Common myeloid progenitor, CD34-positive (primary cell): Measurements from ENCODE around the gene TLDC2.
A peak's percentile ranks its signal among the peaks of the same experiment; 100 is the strongest.

Source experiments
- CTCF ChIA-PET: fragments of 350-600 bp; sonication (Branson Sonifier 250); formaldehyde crosslinking; loops from one replicate; lab custom pipeline; 2021; ENCODE audit warnings: antibody characterized with exemption; lab: Charles Lee
- POLR2A ChIA-PET: fragments of 350-600 bp; sonication (Branson Sonifier 250); formaldehyde crosslinking; loops from one replicate; lab custom pipeline; 2021; ENCODE audit warnings: antibody characterized with exemption; lab: Charles Lee
- DNase-seq, 3 donors: peaks; one replicate each; pipeline versions ENCODE4 v3.0.0 to v3.0.0-alpha.2; 2013
- H3K27ac ChIP-seq, 2 experiments: 1 replicate in 1 of 2; 2 replicates in 1 of 2; pipeline ENCODE4 v1.7.0; 2013; ENCODE audit warnings: inconsistent platforms in 2 of 2, low read length in 2 of 2, mild to moderate bottlenecking in 2 of 2, low read depth in 1 of 2, moderate library complexity in 1 of 2; ENCODE audit not compliant: severe bottlenecking in 2 of 2, insufficient read depth in 1 of 2, poor library complexity in 1 of 2
- H3K27me3 ChIP-seq, 5 experiments: replicated peaks in 2 of 5; 1 replicate in 3 of 5; 2 replicates in 2 of 5; pipeline versions ENCODE4 v1.6.1 to v1.7.0; 2013; ENCODE audit warnings: low read length in 4 of 5, mild to moderate bottlenecking in 2 of 5, moderate library complexity in 2 of 5, inconsistent platforms in 1 of 5; ENCODE audit not compliant: insufficient read depth in 5 of 5, control insufficient read depth in 4 of 5
- H3K36me3 ChIP-seq, 4 experiments: 1 replicate in 2 of 4; 2 replicates in 2 of 4; pipeline versions ENCODE4 v1.6.1 to v1.7.0; 2013; ENCODE audit warnings: low read length in 3 of 4, control low read depth in 1 of 4, mild to moderate bottlenecking in 1 of 4; ENCODE audit not compliant: control insufficient read depth in 4 of 4, insufficient read depth in 4 of 4
- H3K4me1 ChIP-seq, 4 experiments: 1 replicate in 3 of 4; 2 replicates in 1 of 4; pipeline versions ENCODE4 v1.6.1 to v1.7.1; 2013; ENCODE audit warnings: low read length in 3 of 4, mild to moderate bottlenecking in 3 of 4, control low read depth in 1 of 4, inconsistent platforms in 1 of 4, moderate library complexity in 1 of 4; ENCODE audit not compliant: control insufficient read depth in 4 of 4, insufficient read depth in 4 of 4; ENCODE audit errors: control extremely low read depth in 1 of 4
- H3K4me3 ChIP-seq, 7 experiments: 1 replicate in 4 of 7; 2 replicates in 3 of 7; pipeline versions ENCODE4 v1.5.1 to v1.7.0; 2013; ENCODE audit warnings: mild to moderate bottlenecking in 7 of 7, low read length in 6 of 7, moderate library complexity in 6 of 7, inconsistent platforms in 2 of 7, low read depth in 2 of 7, control low read depth in 1 of 7; ENCODE audit not compliant: insufficient read depth in 4 of 7, control insufficient read depth in 1 of 7; ENCODE audit errors: extremely low read depth in 1 of 7
- H3K9me3 ChIP-seq, 5 experiments: 1 replicate in 4 of 5; 2 replicates in 1 of 5; pipeline versions ENCODE4 v1.6.1 to v1.7.1; 2013; ENCODE audit warnings: low read length in 4 of 5, mild to moderate bottlenecking in 2 of 5, inconsistent platforms in 1 of 5, low read depth in 1 of 5, moderate library complexity in 1 of 5; ENCODE audit not compliant: control insufficient read depth in 4 of 5, insufficient read depth in 2 of 5; ENCODE audit errors: control extremely low read depth in 1 of 5
- WGBS: methylation state at CpG from one replicate; pipeline ENCODE4 v1.1.5; 2013; ENCODE audit not compliant: insufficient coverage; 5-methylcytosine and 5-hydroxymethylcytosine counted together

TLDC2 gene

GRCh38 chr20:36878941-36879340 lies 3.0 kb downstream of the TLDC2 start:
- no peaks in the 10 kb centered on the region for H3K27me3 ChIP-seq
- H3K36me3 ChIP-seq = no peaks in the 10 kb centered on the region
- WGBS = 98% methylated on average over 6 of the region's 10 CpGs
- H3K9me3 ChIP-seq = no peaks in the 10 kb centered on the region
- no peak for DNase-seq
- ChIA-PET CTCF (no interaction called here), POLR2A (no interaction called here)
- no peak overlapping the region for H3K4me3 ChIP-seq
- peaks cover 0 to 16% (median 0%) of the 10 kb centered on the region in 4 experiments for H3K4me1 ChIP-seq
- H3K27ac ChIP-seq = no peak overlapping the region

GRCh38 chr20:36880741-36881250 lies 4.9 kb downstream of the TLDC2 start:
- POLR2A ChIA-PET = no interaction called here
- Histone ChIP-seq H3K27me3 (no peaks in the 10 kb centered on the region), H3K4me3 (no peak overlapping the region), H3K9me3 (no peaks in the 10 kb centered on the region), H3K36me3 (no peaks in the 10 kb centered on the region), H3K4me1 (peaks cover 0 to 11% (median 0%) of the 10 kb centered on the region in 4 experiments), H3K27ac (no peak overlapping the region)
- no peak for DNase-seq
- WGBS = 92% methylated on average over 9 of the region's 11 CpGs
- CTCF ChIA-PET = interaction anchor here (0.8 to 1.3 kb wide), 2 partner anchors 16 to 67 kb away, joined by 3 read pairs; no protein-coding TSS in a partner anchor

- no peak overlapping the region for H3K4me3 ChIP-seq
- DNase-seq = no peak
- ChIA-PET CTCF (interaction anchor here (1.1 to 1.3 kb wide), 2 partner anchors 19 to 68 kb away, joined by 3 read pairs; no protein-coding TSS in a partner anchor), POLR2A (no interaction called here)
- no peak overlapping the region for H3K27ac ChIP-seq
- 94% methylated on average over 14 of the region's 16 CpGs for WGBS
- no peaks in the 10 kb centered on the region for H3K9me3 ChIP-seq
- no peaks in the 10 kb centered on the region for H3K27me3 ChIP-seq
- H3K4me1 ChIP-seq = peaks cover 0 to 7% (median 0%) of the 10 kb centered on the region in 4 experiments
- H3K36me3 ChIP-seq = no peaks in the 10 kb centered on the region
Measured at GRCh38 chr20:36881331-36881730, 5.4 kb downstream of the TLDC2 start.

- H3K4me1 ChIP-seq = peaks cover 0 to 7% (median under 1%) of the 10 kb centered on the region in 4 experiments
- no peak overlapping the region for H3K27ac ChIP-seq
- ChIA-PET POLR2A (no interaction called here), CTCF (interaction anchor here (1.1 to 2.4 kb wide), 2 partner anchors 9 to 19 kb away, joined by 3 to 10 read pairs; no protein-coding TSS in a partner anchor)
- no peaks in the 10 kb centered on the region for H3K9me3 ChIP-seq
- no peaks in the 10 kb centered on the region for H3K27me3 ChIP-seq
- DNase-seq = no peak
- 98% methylated on average over 4 of the region's 4 CpGs for WGBS
- H3K36me3 ChIP-seq = no peaks in the 10 kb centered on the region
- no peak overlapping the region for H3K4me3 ChIP-seq
Measured at GRCh38 chr20:36881888-36882287, 6.0 kb downstream of the TLDC2 start.

GRCh38 chr20:36883977-36884535 lies 8.1 kb downstream of the TLDC2 start:
- Histone ChIP-seq H3K9me3 (no peaks in the 10 kb centered on the region), H3K4me3 (no peak overlapping the region), H3K27ac (no peak overlapping the region), H3K36me3 (peaks cover 0 to 1% (median 0%) of the 10 kb centered on the region in 4 experiments), H3K4me1 (peaks cover 0 to 6% (median 0%) of the 10 kb centered on the region in 4 experiments), H3K27me3 (no peaks in the 10 kb centered on the region)
- peak in 2 of 3 donors; percentile 46 to 49 for DNase-seq
- ChIA-PET POLR2A (interaction anchor here (0.7 kb wide), 1 partner anchor 150 kb away, joined by 3 read pairs; no protein-coding TSS in a partner anchor), CTCF (interaction anchor here (0.6 to 2.4 kb wide), 9 partner anchors 9 to 217 kb away, joined by 3 to 10 read pairs (median 3); no protein-coding TSS in a partner anchor)
- WGBS = 92% methylated on average over 5 of the region's 6 CpGs

GRCh38 chr20:36885356-36885755 lies 9.4 kb downstream of the TLDC2 start:
- no peak overlapping the region for H3K27ac ChIP-seq
- no peaks in the 10 kb centered on the region for H3K9me3 ChIP-seq
- POLR2A ChIA-PET = no interaction called here
- CTCF ChIA-PET = interaction anchor here (1.0 to 2.6 kb wide), 3 partner anchors 13 to 77 kb away, joined by 4 to 17 read pairs (median 6); no protein-coding TSS in a partner anchor
- no peaks in the 10 kb centered on the region for H3K27me3 ChIP-seq
- peaks cover 0 to 6% (median 0%) of the 10 kb centered on the region in 4 experiments for H3K4me1 ChIP-seq
- 82% methylated on average over 6 of the region's 8 CpGs for WGBS
- peaks cover 0 to 5% (median 0%) of the 10 kb centered on the region in 4 experiments for H3K36me3 ChIP-seq
- no peak for DNase-seq
- H3K4me3 ChIP-seq = no peak overlapping the region
